HepG2 (cell line): ENCODE measurements around the gene HSPA1B. TPM values are rescaled to one million over a fixed set of nuclear protein-coding genes. Genes with fewer than 3 reads are reported as not detected.

Experiments
- HNRNPUL1 ChIP-seq: fragments of 200-400 bp; formaldehyde crosslinking; IDR thresholded peaks from 2 replicates; pipeline ENCODE4 v1.6.1; 2017; ENCODE audit warnings: low read depth, mild to moderate bottlenecking, low read length, moderate library complexity
- KDM5A ChIP-seq: fragments of 200-600 bp; sonication (generic); IDR thresholded peaks from 2 replicates; pipeline ENCODE4 v1.7.0; 2018; ENCODE audit warnings: antibody characterized with exemption, mild to moderate bottlenecking, low read length, borderline replicate concordance
- KLF11 ChIP-seq: IDR thresholded peaks from 2 replicates; pipeline ENCODE4 v1.6.1; 2016; ENCODE audit warnings: missing compliant biosample characterization
- MYC ChIP-seq: sonication (generic); formaldehyde crosslinking; IDR thresholded peaks from 2 replicates; pipeline ENCODE4 v1.9.0; 2021; ENCODE audit warnings: missing genetic modification reagents, borderline replicate concordance
- NPAS2 ChIP-seq: sonication (generic); formaldehyde crosslinking; IDR thresholded peaks from 2 replicates; pipeline ENCODE4 v1.8.0; 2022; ENCODE audit warnings: mild to moderate bottlenecking, missing genetic modification reagents, borderline replicate concordance
- PRMT3 ChIP-seq: sonication (generic); formaldehyde crosslinking; IDR thresholded peaks from 2 replicates; pipeline ENCODE4 v1.8.1; 2022; ENCODE audit warnings: low read depth, mild to moderate bottlenecking, moderate library complexity, missing genetic modification reagents, borderline replicate concordance
- REPIN1 ChIP-seq: sonication (generic); formaldehyde crosslinking; IDR thresholded peaks from 2 replicates; pipeline ENCODE4 v1.8.0; 2022; ENCODE audit warnings: missing genetic modification reagents, low read depth, mild to moderate bottlenecking, borderline replicate concordance
- TBX3 ChIP-seq: fragments of 450-650 bp; IDR thresholded peaks from 2 replicates; pipeline ENCODE4 v1.6.1; 2017; ENCODE audit warnings: antibody characterized with exemption, mild to moderate bottlenecking, inconsistent platforms, borderline replicate concordance
- TCF7 ChIP-seq: sonication (generic); IDR thresholded peaks from 2 replicates; pipeline ENCODE4 v1.6.1; 2016; ENCODE audit warnings: antibody characterized with exemption, low read depth
- ZNF263 ChIP-seq: sonication (generic); formaldehyde crosslinking; IDR thresholded peaks from 2 replicates; pipeline ENCODE4 v1.4.0; 2020; ENCODE audit warnings: missing genetic modification reagents
- ZNF788 ChIP-seq: sonication (generic); formaldehyde crosslinking; IDR thresholded peaks from 2 replicates; pipeline ENCODE4 v1.5.0; 2020; ENCODE audit warnings: mild to moderate bottlenecking, missing genetic modification reagents, borderline replicate concordance
- ZNF83 ChIP-seq: sonication (generic); formaldehyde crosslinking; IDR thresholded peaks from 2 replicates; pipeline ENCODE4 v1.4.0; 2020; ENCODE audit warnings: missing genetic modification reagents, mild to moderate bottlenecking, borderline replicate concordance
- polyA plus RNA-seq, 8 experiments: library from polyadenylated mRNA; depleted of rRNA in 3 of 8; stranded (reverse) in 7 of 8; unstranded in 1 of 8; fragments of >200 nt; fragmentation: Illumina TruSeq in 4 of 8; extraction: Trizol in 4 of 8; gene quantifications; 2 replicates each; pipeline versions ENCODE4 v1.2.1 to v1.2.3, GENCODE V29; 2011 to 2016; ENCODE audit warnings: low read depth in 4 of 8, missing spikeins in 1 of 8, mixed read lengths in 1 of 8; ENCODE audit not compliant: insufficient read depth in 1 of 8
- total RNA-seq, 5 experiments: library from RNA; depleted of rRNA; stranded (reverse); fragments of >200 nt; fragmentation: Illumina TruSeq; extraction: Trizol; gene quantifications; 2 replicates each; pipeline ENCODE4 v1.2.3, GENCODE V29; 2016; ENCODE audit warnings: low read depth in 1 of 5
- TF ChIP-seq, protein P1 (sequence below): IDR thresholded peaks from 2 replicates; pipeline ENCODE4 v1.6.1; 2016; ENCODE audit warnings: missing biosample characterization, missing genetic modification reagents, low read depth
- TF ChIP-seq, protein P2 (sequence below): sonication (generic); formaldehyde crosslinking; conservative IDR thresholded peaks from 2 replicates; pipeline ENCODE4 v1.8.0; 2022; ENCODE audit warnings: mild to moderate bottlenecking, moderate library complexity, missing genetic modification reagents
- TF ChIP-seq, protein P3 (sequence below): sonication (generic); formaldehyde crosslinking; IDR thresholded peaks from 2 replicates; pipeline ENCODE4 v1.8.1; 2023; ENCODE audit warnings: mild to moderate bottlenecking, missing genetic modification reagents, borderline replicate concordance
- TF ChIP-seq, protein P4 (sequence below): sonication (generic); formaldehyde crosslinking; IDR thresholded peaks from 2 replicates; pipeline ENCODE4 v1.5.1; 2020; ENCODE audit warnings: mild to moderate bottlenecking, missing genetic modification reagents, moderate library complexity
- TF ChIP-seq, protein P5 (sequence below): sonication (generic); formaldehyde crosslinking; IDR thresholded peaks from 2 replicates; pipeline ENCODE4 v1.4.0; 2020; ENCODE audit warnings: missing genetic modification reagents
- TF ChIP-seq, protein P6 (sequence below): sonication (generic); formaldehyde crosslinking; IDR thresholded peaks from 2 replicates; pipeline ENCODE4 v1.8.0; 2022; ENCODE audit warnings: missing genetic modification reagents, low read depth, mild to moderate bottlenecking, borderline replicate concordance

Gene HSPA1B
- total and polyA plus RNA-seq, 2 of the 13 experiments (the other 11 are each of a cell fraction or from before 2014, with no cell fraction given): 26.0 to 186 TPM

DNA sequence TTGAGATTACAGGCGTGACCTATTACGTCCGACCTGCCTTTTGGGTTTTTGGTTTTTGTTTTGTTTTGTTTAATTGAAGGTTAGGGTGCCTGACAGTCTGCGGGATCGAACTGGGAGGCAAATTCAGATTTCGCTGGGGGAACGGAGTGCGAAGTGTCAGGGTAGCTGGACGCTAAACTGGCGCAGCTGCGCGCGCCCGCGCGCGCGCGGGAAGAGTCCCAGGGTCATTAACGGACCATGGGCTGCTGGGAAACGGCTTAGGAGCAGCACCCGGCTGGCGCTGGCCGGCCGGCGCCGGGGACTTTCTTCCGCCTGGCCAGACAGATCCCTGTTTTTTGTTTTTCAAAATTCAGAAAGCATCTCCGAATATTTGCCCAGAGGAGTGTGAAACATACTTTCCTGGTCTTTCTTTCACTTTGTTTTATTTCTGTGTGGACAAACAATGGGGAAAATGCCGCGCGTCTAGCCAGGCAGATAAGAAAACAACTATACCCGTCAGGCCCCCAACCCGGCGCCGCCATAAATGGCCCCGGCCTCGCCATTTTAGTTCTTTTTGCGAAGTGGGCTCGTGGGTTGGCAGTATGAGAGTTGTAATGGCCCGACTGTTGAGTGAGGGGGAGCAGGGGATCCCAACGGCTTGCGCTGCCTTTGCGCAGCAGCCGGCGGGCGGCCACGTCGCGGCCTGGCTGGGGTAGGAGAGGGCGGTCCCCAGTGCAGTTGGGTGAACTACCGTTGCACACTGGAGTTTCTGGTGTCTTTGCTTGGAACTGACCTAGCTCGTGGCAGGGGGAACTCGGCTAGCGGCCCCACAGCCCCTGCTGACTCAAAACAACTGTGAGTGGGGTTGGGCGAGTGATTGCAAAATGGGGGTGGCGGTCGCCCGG is 7.1 kb downstream of the HSPA1B start (continued):
- TF ChIP-seq, protein P1, sequence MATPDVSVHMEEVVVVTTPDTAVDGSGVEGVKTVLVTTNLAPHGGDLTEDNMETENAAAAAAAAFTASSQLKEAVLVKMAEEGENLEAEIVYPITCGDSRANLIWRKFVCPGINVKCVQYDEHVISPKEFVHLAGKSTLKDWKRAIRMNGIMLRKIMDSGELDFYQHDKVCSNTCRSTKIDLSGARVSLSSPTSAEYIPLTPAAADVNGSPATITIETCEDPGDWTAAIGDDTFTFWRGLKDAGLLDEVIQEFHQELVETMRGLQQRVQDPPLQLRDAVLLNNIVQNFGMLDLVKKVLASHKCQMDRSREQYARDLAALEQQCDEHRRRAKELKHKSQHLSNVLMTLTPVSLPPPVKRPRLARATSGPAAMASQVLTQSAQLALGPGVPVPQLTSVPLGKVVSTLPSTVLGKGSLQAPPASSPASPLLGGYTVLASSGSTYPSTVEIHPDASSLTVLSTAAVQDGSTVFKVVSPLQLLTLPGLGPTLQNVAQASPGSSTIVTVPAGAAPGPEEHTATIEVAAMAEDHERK: no peak
- TF ChIP-seq TBX3: 0 out of 2 replicates have a peak, but pooled peaks have one; percentile 34
- TF ChIP-seq ZNF788: peak; percentile 83; the same call in 1 of the 2 replicates
- TF ChIP-seq KLF11 (CRISPR knock-in tag): 0 out of 2 replicates have a peak, but pooled peaks have one; percentile 55
- peak; percentile 85 for TF ChIP-seq KDM5A
- no peak for TF ChIP-seq PRMT3
- peak; percentile 32; the same call in 1 of the 2 replicates for TF ChIP-seq ZNF263 (CRISPR knock-in tag)
- TF ChIP-seq MYC (CRISPR knock-in tag): peak; percentile 92
- TF ChIP-seq, protein P2, sequence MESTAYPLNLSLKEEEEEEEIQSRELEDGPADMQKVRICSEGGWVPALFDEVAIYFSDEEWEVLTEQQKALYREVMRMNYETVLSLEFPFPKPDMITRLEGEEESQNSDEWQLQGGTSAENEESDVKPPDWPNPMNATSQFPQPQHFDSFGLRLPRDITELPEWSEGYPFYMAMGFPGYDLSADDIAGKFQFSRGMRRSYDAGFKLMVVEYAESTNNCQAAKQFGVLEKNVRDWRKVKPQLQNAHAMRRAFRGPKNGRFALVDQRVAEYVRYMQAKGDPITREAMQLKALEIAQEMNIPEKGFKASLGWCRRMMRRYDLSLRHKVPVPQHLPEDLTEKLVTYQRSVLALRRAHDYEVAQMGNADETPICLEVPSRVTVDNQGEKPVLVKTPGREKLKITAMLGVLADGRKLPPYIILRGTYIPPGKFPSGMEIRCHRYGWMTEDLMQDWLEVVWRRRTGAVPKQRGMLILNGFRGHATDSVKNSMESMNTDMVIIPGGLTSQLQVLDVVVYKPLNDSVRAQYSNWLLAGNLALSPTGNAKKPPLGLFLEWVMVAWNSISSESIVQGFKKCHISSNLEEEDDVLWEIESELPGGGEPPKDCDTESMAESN (CRISPR knock-in tag): peak; percentile 71
- TF ChIP-seq TCF7: no peak
- no peak for TF ChIP-seq HNRNPUL1
- TF ChIP-seq, protein P3, sequence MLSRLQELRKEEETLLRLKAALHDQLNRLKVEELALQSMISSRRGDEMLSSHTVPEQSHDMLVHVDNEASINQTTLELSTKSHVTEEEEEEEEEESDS (CRISPR knock-in tag): peak; percentile 48; the same call in 1 of the 2 replicates
- no peak for TF ChIP-seq NPAS2 (CRISPR knock-in tag)
- TF ChIP-seq REPIN1: peak; percentile 18
- TF ChIP-seq, protein P4, sequence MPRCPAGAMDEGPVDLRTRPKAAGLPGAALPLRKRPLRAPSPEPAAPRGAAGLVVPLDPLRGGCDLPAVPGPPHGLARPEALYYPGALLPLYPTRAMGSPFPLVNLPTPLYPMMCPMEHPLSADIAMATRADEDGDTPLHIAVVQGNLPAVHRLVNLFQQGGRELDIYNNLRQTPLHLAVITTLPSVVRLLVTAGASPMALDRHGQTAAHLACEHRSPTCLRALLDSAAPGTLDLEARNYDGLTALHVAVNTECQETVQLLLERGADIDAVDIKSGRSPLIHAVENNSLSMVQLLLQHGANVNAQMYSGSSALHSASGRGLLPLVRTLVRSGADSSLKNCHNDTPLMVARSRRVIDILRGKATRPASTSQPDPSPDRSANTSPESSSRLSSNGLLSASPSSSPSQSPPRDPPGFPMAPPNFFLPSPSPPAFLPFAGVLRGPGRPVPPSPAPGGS (CRISPR knock-in tag): peak; percentile 76; the same call in 1 of the 2 replicates
- TF ChIP-seq, protein P5, sequence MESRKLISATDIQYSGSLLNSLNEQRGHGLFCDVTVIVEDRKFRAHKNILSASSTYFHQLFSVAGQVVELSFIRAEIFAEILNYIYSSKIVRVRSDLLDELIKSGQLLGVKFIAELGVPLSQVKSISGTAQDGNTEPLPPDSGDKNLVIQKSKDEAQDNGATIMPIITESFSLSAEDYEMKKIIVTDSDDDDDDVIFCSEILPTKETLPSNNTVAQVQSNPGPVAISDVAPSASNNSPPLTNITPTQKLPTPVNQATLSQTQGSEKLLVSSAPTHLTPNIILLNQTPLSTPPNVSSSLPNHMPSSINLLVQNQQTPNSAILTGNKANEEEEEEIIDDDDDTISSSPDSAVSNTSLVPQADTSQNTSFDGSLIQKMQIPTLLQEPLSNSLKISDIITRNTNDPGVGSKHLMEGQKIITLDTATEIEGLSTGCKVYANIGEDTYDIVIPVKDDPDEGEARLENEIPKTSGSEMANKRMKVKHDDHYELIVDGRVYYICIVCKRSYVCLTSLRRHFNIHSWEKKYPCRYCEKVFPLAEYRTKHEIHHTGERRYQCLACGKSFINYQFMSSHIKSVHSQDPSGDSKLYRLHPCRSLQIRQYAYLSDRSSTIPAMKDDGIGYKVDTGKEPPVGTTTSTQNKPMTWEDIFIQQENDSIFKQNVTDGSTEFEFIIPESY: peak; percentile 52; the same call in 1 of the 2 replicates
- TF ChIP-seq, protein P6, sequence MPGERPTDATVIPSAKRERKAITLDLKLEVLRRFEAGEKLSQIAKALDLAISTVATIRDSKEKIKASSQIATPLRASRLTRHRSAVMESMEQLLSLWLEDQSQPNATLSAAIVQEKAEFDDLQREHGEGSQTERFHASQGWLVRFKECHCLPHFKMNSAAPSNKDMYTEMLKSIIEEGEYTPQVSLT (CRISPR knock-in tag): 0 out of 2 replicates have a peak, but pooled peaks have one; percentile 3
- no peak for TF ChIP-seq ZNF83 (CRISPR knock-in tag)
